ENCODE measurements around the gene SPAG8. TPM values are rescaled to one million over a fixed set of nuclear protein-coding genes. Genes with fewer than 3 reads are reported as not detected.

Gene SPAG8
- total RNA-seq, 1 experiment from 2014 or later = 0.29 TPM

DNA sequence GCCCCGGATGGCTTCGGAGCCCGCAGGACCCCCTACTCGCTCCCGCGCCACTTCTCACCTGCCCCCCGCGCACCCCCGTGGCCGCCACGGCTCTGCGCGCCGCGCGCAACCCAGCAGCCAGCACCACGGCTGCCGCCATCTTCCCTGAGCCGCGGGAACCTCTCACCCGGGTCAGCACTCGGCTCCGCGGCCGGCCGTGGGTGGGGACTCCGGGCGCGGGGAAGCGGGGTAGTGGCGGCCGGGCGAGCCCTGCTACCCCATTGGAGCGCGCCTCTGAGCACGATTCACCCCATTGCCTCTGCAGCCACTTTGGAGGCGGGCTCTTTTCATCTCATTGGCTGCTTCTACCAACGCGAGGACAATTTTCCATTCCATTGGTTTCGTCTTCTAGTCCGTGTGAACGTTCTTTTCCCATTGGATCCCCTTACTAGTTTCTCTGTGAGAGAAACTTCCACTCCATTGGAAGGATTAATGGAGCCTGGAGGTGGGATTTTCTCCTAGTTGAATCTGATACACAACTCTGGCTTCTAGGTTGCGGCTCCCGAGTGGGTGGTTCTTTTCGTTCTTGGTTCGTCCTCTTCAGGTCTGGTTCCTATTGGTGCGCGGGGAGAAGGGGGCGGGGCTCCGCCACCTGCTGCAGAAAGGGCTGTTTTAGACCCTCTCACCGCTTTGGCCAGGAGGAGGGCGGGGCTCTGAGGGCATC, 2.9 kb upstream of the SPAG8 start, which contains the start of gene HINT2:
Gene HINT2, minus strand, starts transcription at position 202 of the 703 bp plus-strand sequence. Its CDS starts 63 bp downstream, at position 139.
- POLR2A ChIA-PET = interaction anchor here (0.5 to 1.2 kb wide), 6 partner anchors 13 to 259 kb away, joined by 3 to 5 read pairs (median 4); partner anchors contain the start of genes CREB3, FAM221B, GBA2 and RGP1
- CTCF ChIA-PET = interaction anchor here (0.6 to 4.6 kb wide), 17 partner anchors 8 to 211 kb away, joined by 3 to 77 read pairs (median 6); partner anchors contain the start of genes FAM221B and TMEM8B
- no peak for TF ChIP-seq CTCF (IDR thresholded peaks at IDR 0.05; ENCODE audit: insufficient read depth in 1 of 2, low read depth in 1 of 2, low read length in 1 of 2, severe bottlenecking in 1 of 2, unreplicated experiment in 1 of 2)

DNA sequence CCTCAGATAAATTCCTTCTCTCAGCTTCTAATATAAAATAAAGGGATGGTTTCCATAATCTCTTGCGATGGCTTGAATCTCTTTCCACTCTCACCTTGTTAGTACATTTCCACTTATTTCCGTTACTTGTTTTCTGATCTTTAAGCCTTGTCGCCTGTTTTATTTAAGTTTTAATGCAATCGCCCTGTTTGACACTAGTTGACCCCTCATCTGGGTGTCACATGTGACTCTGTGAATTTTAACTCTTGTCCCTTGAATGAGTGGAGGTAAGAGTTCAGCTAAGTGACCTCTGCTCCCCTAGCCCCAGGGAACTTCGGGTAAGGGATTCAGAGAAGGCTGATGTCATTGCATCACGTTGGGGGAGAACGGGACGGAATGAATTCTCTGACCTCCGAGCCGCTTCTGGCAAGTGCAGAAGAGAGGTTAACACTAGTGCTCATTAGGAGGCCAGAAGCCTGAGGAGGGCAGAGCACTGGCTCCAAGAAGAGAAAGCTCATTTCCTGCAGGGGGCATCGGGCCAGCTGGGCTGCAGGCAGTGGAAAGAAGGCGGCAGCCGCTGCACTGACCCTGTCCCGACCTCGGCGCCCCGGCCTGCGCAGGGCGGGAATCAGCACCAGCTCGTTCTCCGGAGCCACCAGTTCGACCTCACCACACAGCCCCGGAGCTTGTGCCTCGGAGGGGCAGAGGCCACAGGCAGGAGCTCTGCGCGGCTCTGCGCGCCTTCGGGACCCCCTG, 2.2 kb upstream of the SPAG8 start:
- peak; percentile 80 to 81 for DNase-seq
- TF ChIP-seq CTCF (IDR thresholded peaks at IDR 0.05; ENCODE audit: insufficient read depth in 1 of 2, low read depth in 1 of 2, low read length in 1 of 2, severe bottlenecking in 1 of 2, unreplicated experiment in 1 of 2) = peak; percentile 36 to 45
- Mint-ChIP-seq H3K9me3 (ENCODE audit: unreplicated experiment) (no peaks in the 10 kb centered on the region), H3K27me3 (ENCODE audit: insufficient read depth, unreplicated experiment) (no peaks in the 10 kb centered on the region), H3K4me1 (ENCODE audit: low read depth, unreplicated experiment) (peaks cover 14% of the 10 kb centered on the region), H3K36me3 (ENCODE audit: insufficient read depth, unreplicated experiment) (peaks cover 24% of the 10 kb centered on the region), H3K4me3 (ENCODE audit: unreplicated experiment) (peak overlapping the region; percentile 93), H3K27ac (ENCODE audit: unreplicated experiment) (peak overlapping the region; percentile 93)
- intact Hi-C loops (cut with micrococcal nuclease; ENCODE audit: unreplicated experiment) = loop anchor here (2.0 kb wide), 1 partner anchor 155 kb away; the partner anchor contains the start of genes CCDC107 and RMRP
- POLR2A ChIA-PET = interaction anchor here (0.5 to 1.2 kb wide), 7 partner anchors 13 to 1636 kb away, joined by 3 to 5 read pairs (median 4); partner anchors contain the start of genes CREB3, FAM221B, GBA2 and RGP1
- Histone ChIP-seq H3K27me3 (replicated peaks; ENCODE audit: control insufficient read depth, insufficient read depth, low read length) (no peaks in the 10 kb centered on the region), H3K4me3 (ENCODE audit: low read depth, low read length) (peak overlapping the region; percentile 79), H3K4me1 (peaks cover 20% of the 10 kb centered on the region), H3K9me3 (no peaks in the 10 kb centered on the region), H3K36me3 (ENCODE audit: control insufficient read depth, insufficient read depth, low read length) (no peaks in the 10 kb centered on the region)
- CTCF ChIA-PET = interaction anchor here (0.5 to 4.6 kb wide), 21 partner anchors 9 to 211 kb away, joined by 3 to 77 read pairs (median 5); partner anchors contain the start of genes FAM221B and TMEM8B
- TSS peak; percentile 50 for BruUV-seq (replicated peaks)

More for the DNA sequence above, 2.9 kb upstream of the SPAG8 start, which contains the start of gene HINT2:
- Mint-ChIP-seq H3K4me1 (ENCODE audit: low read depth, unreplicated experiment) (peaks cover 14% of the 10 kb centered on the region), H3K27me3 (ENCODE audit: insufficient read depth, unreplicated experiment) (no peaks in the 10 kb centered on the region), H3K27ac (ENCODE audit: unreplicated experiment) (peak within 1 kb of the TSS; percentile 93), H3K4me3 (ENCODE audit: unreplicated experiment) (peak within 1 kb of the TSS; percentile 93), H3K9me3 (ENCODE audit: unreplicated experiment) (no peaks in the 10 kb centered on the region), H3K36me3 (ENCODE audit: insufficient read depth, unreplicated experiment) (peaks cover 24% of the 10 kb centered on the region)
- Histone ChIP-seq H3K9me3 (no peaks in the 10 kb centered on the region), H3K4me3 (ENCODE audit: low read depth, low read length) (peak within 1 kb of the TSS; percentile 79), H3K36me3 (ENCODE audit: control insufficient read depth, insufficient read depth, low read length) (no peaks in the 10 kb centered on the region), H3K4me1 (peaks cover 20% of the 10 kb centered on the region), H3K27me3 (replicated peaks; ENCODE audit: control insufficient read depth, insufficient read depth, low read length) (no peaks in the 10 kb centered on the region)
- intact Hi-C loops (cut with micrococcal nuclease; ENCODE audit: unreplicated experiment) = loop anchor here (1.0 to 5.0 kb wide), 5 partner anchors 14 to 156 kb away; partner anchors contain the start of genes CCDC107, GBA2, RGP1 and RMRP
- DNase-seq = peak; percentile 98 to 99
- BruUV-seq (replicated peaks) = no TSS peak
